Smooth muscle cell (in vitro differentiated cells): ENCODE data around the gene WDFY4. TPM values are rescaled to one million over a fixed set of nuclear protein-coding genes. Genes with fewer than 3 reads are reported as not detected.

Source experiments
- DNase-seq: peaks from one replicate; lab custom pipeline; 2025; ENCODE audit not compliant: unreplicated experiment; lab: John Stamatoyannopoulos, UW
- H2AFZ ChIP-seq: fragments of 200-600 bp; sonication (generic); 2 replicates; pipeline ENCODE4 v1.6.0; 2016; ENCODE audit warnings: antibody characterized with exemption, low read depth, mild to moderate bottlenecking
- H3F3A ChIP-seq: fragments of 200-600 bp; sonication (generic); 2 replicates; pipeline ENCODE4 v1.6.0; 2017; ENCODE audit warnings: antibody characterized with exemption, low read depth
- H3K27ac ChIP-seq: fragments of 200-600 bp; sonication (generic); 2 replicates; pipeline ENCODE4 v1.5.1; 2016; ENCODE audit warnings: low read depth, mild to moderate bottlenecking
- H3K27me3 ChIP-seq: fragments of 200-600 bp; sonication (generic); 2 replicates; pipeline ENCODE4 v1.6.1; 2016; ENCODE audit warnings: low read depth, mild to moderate bottlenecking
- H3K36me3 ChIP-seq: fragments of 200-600 bp; sonication (generic); 2 replicates; pipeline ENCODE4 v1.5.1; 2016; ENCODE audit warnings: low read depth
- H3K4me1 ChIP-seq: fragments of 200-600 bp; sonication (generic); 2 replicates; pipeline ENCODE4 v1.5.1; 2016; ENCODE audit warnings: low read depth
- H3K4me2 ChIP-seq: fragments of 200-600 bp; sonication (generic); 2 replicates; pipeline ENCODE4 v1.6.0; 2016; ENCODE audit warnings: mild to moderate bottlenecking
- H3K4me3 ChIP-seq: fragments of 200-600 bp; sonication (generic); 2 replicates; pipeline ENCODE4 v1.5.1; 2016; ENCODE audit warnings: mild to moderate bottlenecking
- H3K79me2 ChIP-seq: fragments of 200-600 bp; sonication (generic); 2 replicates; pipeline ENCODE4 v1.6.0; 2016; ENCODE audit warnings: low read depth, mild to moderate bottlenecking
- H3K9ac ChIP-seq: fragments of 200-600 bp; sonication (generic); 2 replicates; pipeline ENCODE4 v1.6.0; 2016; ENCODE audit warnings: low read depth
- H3K9me3 ChIP-seq: fragments of 200-600 bp; sonication (generic); replicated peaks from 2 replicates; pipeline ENCODE4 v1.5.1; 2016; ENCODE audit warnings: low read depth
- H4K20me1 ChIP-seq: fragments of 200-600 bp; sonication (generic); 2 replicates; pipeline ENCODE4 v1.6.0; 2016; ENCODE audit warnings: low read depth
- WGBS: methylation state at CpG from one replicate; pipeline ENCODE4 v1.1.7; 2016; ENCODE audit warnings: low lambda C conversion rate; 5-methylcytosine and 5-hydroxymethylcytosine counted together
- polyA plus RNA-seq: library from polyadenylated mRNA; unstranded; fragments of >200 nt; fragmentation: Nextera tagmentation; extraction: Ambion mirVana; gene quantifications from 2 replicates; pipeline ENCODE4 v1.2.1, GENCODE V29; 2016
- total RNA-seq: library from RNA; depleted of rRNA; stranded (reverse); fragments of >200 nt; gene quantifications from 2 replicates; pipeline ENCODE4 v1.2.3, GENCODE V29; 2014
- TF ChIP-seq, protein P1 (sequence below): fragments of 200-600 bp; sonication (generic); IDR thresholded peaks from 2 replicates; pipeline ENCODE4 v1.5.1; 2017; ENCODE audit warnings: borderline replicate concordance, mild to moderate bottlenecking, antibody characterized with exemption; ENCODE audit not compliant: insufficient read depth, poor library complexity, severe bottlenecking

Gene WDFY4
- total and polyA plus RNA-seq, 2 experiments from 2014 or later = not detected

DNA sequence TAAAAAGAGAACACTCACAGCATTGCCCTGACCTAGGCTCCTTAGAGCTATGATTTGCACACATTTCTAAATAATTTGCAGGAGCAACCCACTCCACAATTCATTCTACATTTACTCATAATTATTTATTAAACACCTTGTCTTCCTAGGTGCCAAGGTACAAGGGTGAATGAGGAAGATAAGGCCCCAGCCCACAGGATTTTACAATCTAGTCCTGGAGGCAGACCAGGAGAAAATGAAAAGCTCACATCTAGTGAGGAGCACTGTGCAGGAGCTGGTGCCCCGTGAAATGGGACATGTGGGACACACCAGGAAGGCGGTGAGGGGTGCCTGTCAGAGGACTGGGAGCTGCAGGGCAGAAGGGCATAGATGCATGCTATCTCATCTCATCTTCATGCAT lies 314.7 kb downstream of the WDFY4 start:
- Histone ChIP-seq H3K36me3 (no peaks in the 10 kb centered on the region), H3K4me3 (no peak overlapping the region), H2AFZ (no peak overlapping the region), H3K27me3 (peaks cover 9% of the 10 kb centered on the region), H4K20me1 (no peaks in the 10 kb centered on the region), H3K27ac (no peak overlapping the region), H3K79me2 (no peaks in the 10 kb centered on the region), H3K4me2 (no peak overlapping the region), H3K9ac (no peak overlapping the region), H3F3A (no peaks in the 10 kb centered on the region), H3K9me3 (no peaks in the 10 kb centered on the region), H3K4me1 (no peaks in the 10 kb centered on the region)
- TF ChIP-seq, protein P1, sequence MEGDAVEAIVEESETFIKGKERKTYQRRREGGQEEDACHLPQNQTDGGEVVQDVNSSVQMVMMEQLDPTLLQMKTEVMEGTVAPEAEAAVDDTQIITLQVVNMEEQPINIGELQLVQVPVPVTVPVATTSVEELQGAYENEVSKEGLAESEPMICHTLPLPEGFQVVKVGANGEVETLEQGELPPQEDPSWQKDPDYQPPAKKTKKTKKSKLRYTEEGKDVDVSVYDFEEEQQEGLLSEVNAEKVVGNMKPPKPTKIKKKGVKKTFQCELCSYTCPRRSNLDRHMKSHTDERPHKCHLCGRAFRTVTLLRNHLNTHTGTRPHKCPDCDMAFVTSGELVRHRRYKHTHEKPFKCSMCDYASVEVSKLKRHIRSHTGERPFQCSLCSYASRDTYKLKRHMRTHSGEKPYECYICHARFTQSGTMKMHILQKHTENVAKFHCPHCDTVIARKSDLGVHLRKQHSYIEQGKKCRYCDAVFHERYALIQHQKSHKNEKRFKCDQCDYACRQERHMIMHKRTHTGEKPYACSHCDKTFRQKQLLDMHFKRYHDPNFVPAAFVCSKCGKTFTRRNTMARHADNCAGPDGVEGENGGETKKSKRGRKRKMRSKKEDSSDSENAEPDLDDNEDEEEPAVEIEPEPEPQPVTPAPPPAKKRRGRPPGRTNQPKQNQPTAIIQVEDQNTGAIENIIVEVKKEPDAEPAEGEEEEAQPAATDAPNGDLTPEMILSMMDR = no peak
- no peak for DNase-seq
- WGBS = 94% methylated on average over 2 of the region's 2 CpGs

DNA sequence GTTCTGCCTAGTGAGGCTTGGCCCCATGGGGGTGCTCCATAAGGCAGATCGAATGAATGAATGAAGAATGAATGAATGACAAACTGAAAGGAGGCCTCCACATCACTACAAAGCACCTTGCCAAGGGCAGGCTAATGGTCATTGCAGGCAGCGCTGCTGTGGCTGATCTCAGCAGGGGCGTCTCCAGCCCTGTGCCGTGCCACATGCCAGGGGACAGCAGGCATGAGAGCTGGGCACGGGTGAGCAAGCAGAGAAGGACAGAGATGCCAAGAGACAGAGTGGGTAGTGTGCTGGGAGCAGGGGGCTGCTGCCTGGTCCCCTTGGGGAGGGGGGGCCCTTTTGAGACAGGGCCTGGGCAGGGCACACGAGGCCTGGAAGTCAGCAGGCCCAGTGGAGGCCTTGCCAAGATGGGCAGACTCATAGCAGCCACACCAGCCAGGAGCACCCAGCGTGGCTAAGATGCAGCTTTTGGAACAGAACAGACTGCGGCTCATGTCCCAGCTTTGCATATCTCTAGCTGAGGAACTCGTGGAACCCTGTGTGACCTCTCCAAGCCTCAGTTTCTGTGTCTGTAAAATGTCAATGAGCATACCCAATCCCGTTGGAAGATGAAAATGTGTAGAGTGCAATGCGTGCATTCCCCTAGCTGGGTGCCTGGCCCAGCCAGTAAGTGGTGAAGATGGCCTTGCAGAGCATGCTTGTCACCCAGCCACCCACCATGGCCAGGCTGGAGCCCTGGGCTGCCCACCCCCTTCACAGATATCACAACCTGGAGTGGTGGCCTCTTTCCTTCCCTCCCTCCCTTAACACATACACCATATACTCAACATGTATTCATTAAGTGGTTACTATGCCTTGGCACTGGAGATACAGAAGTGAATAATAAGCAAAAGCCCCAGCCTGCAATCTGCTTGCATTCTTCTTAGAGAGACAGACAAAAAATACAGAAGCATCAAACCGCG lies 316.0 kb downstream of the WDFY4 start:
- H3F3A ChIP-seq = no peaks in the 10 kb centered on the region
- no peaks in the 10 kb centered on the region for H3K9me3 ChIP-seq
- TF ChIP-seq, protein P1 = no peak
- no peak overlapping the region for H3K27ac ChIP-seq
- no peak overlapping the region for H3K4me3 ChIP-seq
- no peak overlapping the region for H3K9ac ChIP-seq
- H3K4me2 ChIP-seq = no peak overlapping the region
- no peaks in the 10 kb centered on the region for H3K4me1 ChIP-seq
- H3K79me2 ChIP-seq = no peaks in the 10 kb centered on the region
- H4K20me1 ChIP-seq = no peaks in the 10 kb centered on the region
- H3K36me3 ChIP-seq = no peaks in the 10 kb centered on the region
- 89% methylated on average over 13 of the region's 13 CpGs for WGBS
- peaks cover 9% of the 10 kb centered on the region for H3K27me3 ChIP-seq
- no peak overlapping the region for H2AFZ ChIP-seq
- DNase-seq = no peak

DNA sequence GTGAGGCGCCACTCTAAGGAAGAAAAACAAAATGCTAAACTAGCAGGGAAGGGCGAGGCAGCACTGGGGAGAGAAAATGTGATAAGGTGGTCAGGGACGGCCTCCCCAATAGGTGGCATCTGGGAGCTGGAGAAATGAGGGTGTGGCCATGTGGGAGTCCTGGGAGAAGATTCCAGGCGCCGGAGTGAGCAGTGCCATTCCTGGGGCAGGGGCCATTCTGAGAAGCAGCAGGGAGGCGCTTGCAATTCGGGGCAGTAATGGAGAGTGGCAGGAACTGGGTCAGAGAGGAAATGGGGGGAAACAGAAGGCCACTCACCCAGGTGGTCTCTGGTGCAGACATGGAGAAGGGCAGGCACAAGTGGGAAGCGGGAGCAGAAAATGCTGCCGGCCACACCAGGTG lies 316.7 kb downstream of the WDFY4 start:
- Histone ChIP-seq H3K36me3 (no peaks in the 10 kb centered on the region), H3F3A (no peaks in the 10 kb centered on the region), H3K4me1 (no peaks in the 10 kb centered on the region), H3K27me3 (peaks cover 9% of the 10 kb centered on the region), H4K20me1 (no peaks in the 10 kb centered on the region), H3K9me3 (no peaks in the 10 kb centered on the region), H3K4me3 (no peak overlapping the region), H2AFZ (no peak overlapping the region), H3K27ac (no peak overlapping the region), H3K9ac (no peak overlapping the region), H3K4me2 (no peak overlapping the region), H3K79me2 (no peaks in the 10 kb centered on the region)
- DNase-seq = no peak
- TF ChIP-seq, protein P1 = no peak
- WGBS = 57% methylated on average over 7 of the region's 9 CpGs
